K562 (cell line): ENCODE data around the gene TRABD2B.

Source experiments
- CBX5 ChIP-seq: IDR thresholded peaks from 2 replicates; pipeline ENCODE4 v1.6.1; 2014; ENCODE audit warnings: low read depth, borderline replicate concordance
- CHD2 ChIP-seq: IDR thresholded peaks from 2 replicates; pipeline ENCODE4 v1.6.1; 2011; ENCODE audit warnings: low read depth, low read length
- CREBBP ChIP-seq: IDR thresholded peaks from one replicate; pipeline ENCODE4 v1.6.1; 2012; ENCODE audit warnings: low read depth, mild to moderate bottlenecking, control low read depth, inconsistent platforms, low read length
- CXXC5 ChIP-seq: fragments of 250-450 bp; sonication (Bioruptor Pico); IDR thresholded peaks from 2 replicates; pipeline ENCODE4 v1.8.0; 2022; ENCODE audit warnings: inconsistent platforms, mild to moderate bottlenecking, moderate library complexity
- MAFK ChIP-seq: IDR thresholded peaks from 2 replicates; pipeline ENCODE4 v1.6.1; 2011; ENCODE audit warnings: low read length, improper control_type of control experiment
- POLR2A ChIP-seq: fragments of 450-650 bp; conservative IDR thresholded peaks from 2 replicates; pipeline ENCODE4 v1.6.1; 2016
- POLR2AphosphoS5 ChIP-seq: IDR thresholded peaks from 2 replicates; pipeline ENCODE4 v1.6.1; 2011; ENCODE audit warnings: mild to moderate bottlenecking, low read depth, low read length, moderate library complexity; ENCODE audit not compliant: control insufficient read depth, insufficient read depth
- SMC3 ChIP-seq: conservative IDR thresholded peaks from 2 replicates; pipeline ENCODE4 v1.6.1; 2011; ENCODE audit warnings: low read depth, low read length, improper control_type of control experiment; ENCODE audit not compliant: insufficient read depth
- SRSF9 ChIP-seq: fragments of 200-400 bp; formaldehyde crosslinking; IDR thresholded peaks from 2 replicates; pipeline ENCODE4 v1.6.1; 2017; ENCODE audit warnings: low read depth, low read length, borderline replicate concordance
- ZNF79 ChIP-seq: fragments of 250-450 bp; sonication (Bioruptor Pico); IDR thresholded peaks from 2 replicates; pipeline ENCODE4 v1.4.0; 2020; ENCODE audit warnings: low read depth, mild to moderate bottlenecking, moderate library complexity
- TF ChIP-seq, protein P1 (sequence below): sonication (generic); formaldehyde crosslinking; IDR thresholded peaks from 2 replicates; pipeline ENCODE4 v1.8.0; 2022; ENCODE audit warnings: mild to moderate bottlenecking, missing genetic modification reagents
- TF ChIP-seq, protein P2 (sequence below), 3 experiments: IDR thresholded peaks in 2 of 3; conservative IDR thresholded peaks in 1 of 3; 2 replicates each; pipeline ENCODE4 v1.5.1; 2011 to 2012; ENCODE audit warnings: low read length in 3 of 3, mild to moderate bottlenecking in 3 of 3, control low read depth in 2 of 3, improper control_type of control experiment in 1 of 3, inconsistent platforms in 1 of 3, low read depth in 1 of 3, mixed read lengths in 1 of 3, moderate library complexity in 1 of 3; ENCODE audit not compliant: insufficient read depth in 2 of 3
- TF ChIP-seq, protein P3 (sequence below): fragments of 250-450 bp; sonication (Bioruptor Pico); IDR thresholded peaks from 2 replicates; pipeline ENCODE4 v1.5.0; 2020; ENCODE audit warnings: mild to moderate bottlenecking, borderline replicate concordance
- TF ChIP-seq, protein P4 (sequence below): fragments of 450-650 bp; IDR thresholded peaks from 2 replicates; pipeline ENCODE4 v1.6.1; 2016

DNA sequence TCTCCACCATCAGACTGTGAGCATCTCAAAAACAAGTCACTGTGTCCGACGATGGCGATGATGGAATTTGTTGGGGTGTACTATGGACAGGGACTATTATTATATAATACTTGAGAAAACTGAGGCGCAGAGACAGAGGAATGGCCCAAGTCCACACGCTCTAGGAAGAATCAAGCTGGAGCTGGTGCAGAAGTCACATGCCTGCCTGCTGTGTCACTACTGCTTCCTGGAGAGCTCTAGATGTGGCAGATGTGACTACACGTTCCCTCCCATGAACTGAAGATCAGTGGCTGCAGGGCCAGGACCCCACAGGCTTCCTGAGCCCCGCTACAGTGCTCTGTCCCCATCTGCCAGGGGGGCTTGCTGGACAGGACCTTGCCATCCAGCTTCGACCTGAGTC is 56.9 kb downstream of the TRABD2B start:
- TF ChIP-seq, protein P1, sequence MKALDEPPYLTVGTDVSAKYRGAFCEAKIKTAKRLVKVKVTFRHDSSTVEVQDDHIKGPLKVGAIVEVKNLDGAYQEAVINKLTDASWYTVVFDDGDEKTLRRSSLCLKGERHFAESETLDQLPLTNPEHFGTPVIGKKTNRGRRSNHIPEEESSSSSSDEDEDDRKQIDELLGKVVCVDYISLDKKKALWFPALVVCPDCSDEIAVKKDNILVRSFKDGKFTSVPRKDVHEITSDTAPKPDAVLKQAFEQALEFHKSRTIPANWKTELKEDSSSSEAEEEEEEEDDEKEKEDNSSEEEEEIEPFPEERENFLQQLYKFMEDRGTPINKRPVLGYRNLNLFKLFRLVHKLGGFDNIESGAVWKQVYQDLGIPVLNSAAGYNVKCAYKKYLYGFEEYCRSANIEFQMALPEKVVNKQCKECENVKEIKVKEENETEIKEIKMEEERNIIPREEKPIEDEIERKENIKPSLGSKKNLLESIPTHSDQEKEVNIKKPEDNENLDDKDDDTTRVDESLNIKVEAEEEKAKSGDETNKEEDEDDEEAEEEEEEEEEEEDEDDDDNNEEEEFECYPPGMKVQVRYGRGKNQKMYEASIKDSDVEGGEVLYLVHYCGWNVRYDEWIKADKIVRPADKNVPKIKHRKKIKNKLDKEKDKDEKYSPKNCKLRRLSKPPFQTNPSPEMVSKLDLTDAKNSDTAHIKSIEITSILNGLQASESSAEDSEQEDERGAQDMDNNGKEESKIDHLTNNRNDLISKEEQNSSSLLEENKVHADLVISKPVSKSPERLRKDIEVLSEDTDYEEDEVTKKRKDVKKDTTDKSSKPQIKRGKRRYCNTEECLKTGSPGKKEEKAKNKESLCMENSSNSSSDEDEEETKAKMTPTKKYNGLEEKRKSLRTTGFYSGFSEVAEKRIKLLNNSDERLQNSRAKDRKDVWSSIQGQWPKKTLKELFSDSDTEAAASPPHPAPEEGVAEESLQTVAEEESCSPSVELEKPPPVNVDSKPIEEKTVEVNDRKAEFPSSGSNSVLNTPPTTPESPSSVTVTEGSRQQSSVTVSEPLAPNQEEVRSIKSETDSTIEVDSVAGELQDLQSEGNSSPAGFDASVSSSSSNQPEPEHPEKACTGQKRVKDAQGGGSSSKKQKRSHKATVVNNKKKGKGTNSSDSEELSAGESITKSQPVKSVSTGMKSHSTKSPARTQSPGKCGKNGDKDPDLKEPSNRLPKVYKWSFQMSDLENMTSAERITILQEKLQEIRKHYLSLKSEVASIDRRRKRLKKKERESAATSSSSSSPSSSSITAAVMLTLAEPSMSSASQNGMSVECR (CRISPR knock-in tag): no peak
- TF ChIP-seq CHD2 (no peak), MAFK (no peak), ZNF79 (CRISPR knock-in tag) (no peak), CBX5 (no peak), CREBBP (no peak), CXXC5 (no peak), POLR2A (no peak), SMC3 (no peak), POLR2AphosphoS5 (no peak), SRSF9 (no peak)
- TF ChIP-seq, protein P2, sequence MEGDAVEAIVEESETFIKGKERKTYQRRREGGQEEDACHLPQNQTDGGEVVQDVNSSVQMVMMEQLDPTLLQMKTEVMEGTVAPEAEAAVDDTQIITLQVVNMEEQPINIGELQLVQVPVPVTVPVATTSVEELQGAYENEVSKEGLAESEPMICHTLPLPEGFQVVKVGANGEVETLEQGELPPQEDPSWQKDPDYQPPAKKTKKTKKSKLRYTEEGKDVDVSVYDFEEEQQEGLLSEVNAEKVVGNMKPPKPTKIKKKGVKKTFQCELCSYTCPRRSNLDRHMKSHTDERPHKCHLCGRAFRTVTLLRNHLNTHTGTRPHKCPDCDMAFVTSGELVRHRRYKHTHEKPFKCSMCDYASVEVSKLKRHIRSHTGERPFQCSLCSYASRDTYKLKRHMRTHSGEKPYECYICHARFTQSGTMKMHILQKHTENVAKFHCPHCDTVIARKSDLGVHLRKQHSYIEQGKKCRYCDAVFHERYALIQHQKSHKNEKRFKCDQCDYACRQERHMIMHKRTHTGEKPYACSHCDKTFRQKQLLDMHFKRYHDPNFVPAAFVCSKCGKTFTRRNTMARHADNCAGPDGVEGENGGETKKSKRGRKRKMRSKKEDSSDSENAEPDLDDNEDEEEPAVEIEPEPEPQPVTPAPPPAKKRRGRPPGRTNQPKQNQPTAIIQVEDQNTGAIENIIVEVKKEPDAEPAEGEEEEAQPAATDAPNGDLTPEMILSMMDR (IDR thresholded peaks at IDR 0.05 in 2 of 3, conservative IDR thresholded peaks at IDR 0.05 in 1 of 3; ENCODE audit: insufficient read depth in 2 of 3, low read depth in 1 of 3, low read length in 3 of 3): no peak
- TF ChIP-seq, protein P3, sequence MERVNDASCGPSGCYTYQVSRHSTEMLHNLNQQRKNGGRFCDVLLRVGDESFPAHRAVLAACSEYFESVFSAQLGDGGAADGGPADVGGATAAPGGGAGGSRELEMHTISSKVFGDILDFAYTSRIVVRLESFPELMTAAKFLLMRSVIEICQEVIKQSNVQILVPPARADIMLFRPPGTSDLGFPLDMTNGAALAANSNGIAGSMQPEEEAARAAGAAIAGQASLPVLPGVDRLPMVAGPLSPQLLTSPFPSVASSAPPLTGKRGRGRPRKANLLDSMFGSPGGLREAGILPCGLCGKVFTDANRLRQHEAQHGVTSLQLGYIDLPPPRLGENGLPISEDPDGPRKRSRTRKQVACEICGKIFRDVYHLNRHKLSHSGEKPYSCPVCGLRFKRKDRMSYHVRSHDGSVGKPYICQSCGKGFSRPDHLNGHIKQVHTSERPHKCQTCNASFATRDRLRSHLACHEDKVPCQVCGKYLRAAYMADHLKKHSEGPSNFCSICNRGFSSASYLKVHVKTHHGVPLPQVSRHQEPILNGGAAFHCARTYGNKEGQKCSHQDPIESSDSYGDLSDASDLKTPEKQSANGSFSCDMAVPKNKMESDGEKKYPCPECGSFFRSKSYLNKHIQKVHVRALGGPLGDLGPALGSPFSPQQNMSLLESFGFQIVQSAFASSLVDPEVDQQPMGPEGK (CRISPR knock-in tag): no peak
- TF ChIP-seq, protein P4, sequence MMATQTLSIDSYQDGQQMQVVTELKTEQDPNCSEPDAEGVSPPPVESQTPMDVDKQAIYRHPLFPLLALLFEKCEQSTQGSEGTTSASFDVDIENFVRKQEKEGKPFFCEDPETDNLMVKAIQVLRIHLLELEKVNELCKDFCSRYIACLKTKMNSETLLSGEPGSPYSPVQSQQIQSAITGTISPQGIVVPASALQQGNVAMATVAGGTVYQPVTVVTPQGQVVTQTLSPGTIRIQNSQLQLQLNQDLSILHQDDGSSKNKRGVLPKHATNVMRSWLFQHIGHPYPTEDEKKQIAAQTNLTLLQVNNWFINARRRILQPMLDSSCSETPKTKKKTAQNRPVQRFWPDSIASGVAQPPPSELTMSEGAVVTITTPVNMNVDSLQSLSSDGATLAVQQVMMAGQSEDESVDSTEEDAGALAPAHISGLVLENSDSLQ: no peak
